ENCODE data around the gene TMEM200B.

DNA sequence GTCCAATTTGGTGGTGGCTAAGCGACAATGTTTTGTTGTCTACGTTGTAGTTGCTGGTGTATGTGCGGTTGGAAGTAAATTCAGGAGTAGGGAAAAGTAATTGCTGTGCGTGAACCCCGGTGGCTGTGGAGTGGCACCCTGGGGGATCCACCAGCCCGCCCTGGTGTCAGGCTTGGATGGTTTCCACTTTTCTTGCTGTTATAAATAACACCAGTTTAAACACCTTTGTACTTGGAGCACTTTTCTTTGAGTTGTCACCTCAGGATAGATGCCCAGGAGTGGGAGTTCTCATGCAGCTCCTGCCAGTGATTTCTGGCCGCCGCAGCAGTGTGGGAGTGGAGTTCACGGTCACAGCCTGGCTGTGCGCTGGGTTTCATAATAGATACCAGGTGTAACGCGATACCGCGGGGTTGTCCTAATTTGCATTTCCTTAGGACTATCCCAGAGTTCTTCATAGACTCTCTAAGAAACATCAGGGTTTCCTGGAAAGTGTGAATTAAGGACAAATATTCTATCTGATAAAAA lies 12.8 kb upstream of the TMEM200B start:
- no peak for TF ChIP-seq RAD21 (IDR thresholded peaks at IDR 0.05; ENCODE audit: low read depth)
- TF ChIP-seq EP300 (IDR thresholded peaks at IDR 0.05; ENCODE audit: borderline replicate concordance) = no peak
- no peak for TF ChIP-seq TAF1 (IDR thresholded peaks at IDR 0.05; ENCODE audit: low read depth)
- TF ChIP-seq, protein P1, sequence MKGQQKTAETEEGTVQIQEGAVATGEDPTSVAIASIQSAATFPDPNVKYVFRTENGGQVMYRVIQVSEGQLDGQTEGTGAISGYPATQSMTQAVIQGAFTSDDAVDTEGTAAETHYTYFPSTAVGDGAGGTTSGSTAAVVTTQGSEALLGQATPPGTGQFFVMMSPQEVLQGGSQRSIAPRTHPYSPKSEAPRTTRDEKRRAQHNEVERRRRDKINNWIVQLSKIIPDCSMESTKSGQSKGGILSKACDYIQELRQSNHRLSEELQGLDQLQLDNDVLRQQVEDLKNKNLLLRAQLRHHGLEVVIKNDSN (IDR thresholded peaks at IDR 0.05) = no peak

All from Ishikawa (cell line).